ENCODE measurements around the gene AMH.
A peak's percentile ranks its signal among the peaks of the same experiment; 100 is the strongest.
"Not testable (repeated sequence)": the region's sequence is repeated elsewhere in the genome, so short reads cannot be mapped to it uniquely, and the experiment has no call there.

AMH gene

GRCh38 chr19:2271234-2272103, 22.3 kb downstream of the AMH start:
- no peak for DNase-seq

GRCh38 chr19:2273356-2274184, 24.4 kb downstream of the AMH start:
- DNase-seq, result peak; percentile 64

- DNase-seq, result no peak
Measured at GRCh38 chr19:2274185-2274711, 25.1 kb downstream of the AMH start.

- peak; percentile 34 for DNase-seq
Measured at GRCh38 chr19:2274931-2275535, 25.9 kb downstream of the AMH start.

- no peak for DNase-seq
Measured at GRCh38 chr19:2275588-2276428, 26.7 kb downstream of the AMH start.

- DNase-seq, result no peak
Measured at GRCh38 chr19:2276429-2276986, 27.4 kb downstream of the AMH start.

GRCh38 chr19:2277138-2277537, 28.0 kb downstream of the AMH start:
- DNase-seq, result no peak

- DNase-seq, result no peak
Measured at GRCh38 chr19:2278459-2279158, 29.5 kb downstream of the AMH start.

- no peak for DNase-seq
Measured at GRCh38 chr19:2280633-2281264, 31.6 kb downstream of the AMH start.

- not testable (repeated sequence) for DNase-seq
Measured at GRCh38 chr19:2281265-2282061, 32.3 kb downstream of the AMH start.

GRCh38 chr19:2282062-2282861, 33.1 kb downstream of the AMH start, which contains the start of gene PEAK3:
Gene PEAK3, minus strand, starts transcription at chr19:2282175. Its CDS starts 1,244 bp downstream, at chr19:2280931.
- peak; percentile 29 for DNase-seq

- DNase-seq, result no peak
Measured at GRCh38 chr19:2282862-2283237, 33.7 kb downstream of the AMH start.

GRCh38 chr19:2283835-2284507, 34.8 kb downstream of the AMH start:
- no peak for DNase-seq

- no peak for DNase-seq
Measured at GRCh38 chr19:2286402-2287140, 37.4 kb downstream of the AMH start.

GRCh38 chr19:2287585-2288337, 38.6 kb downstream of the AMH start:
- no peak for DNase-seq

GRCh38 chr19:2288338-2288817, 39.3 kb downstream of the AMH start:
- DNase-seq, result no peak
